ENCODE measurements around the gene PASK.

- TF ChIP-seq CTCF (IDR thresholded peaks at IDR 0.05 in 2 of 3, conservative IDR thresholded peaks at IDR 0.05 in 1 of 3; ENCODE audit: insufficient read depth in 2 of 3, low read depth in 1 of 3, low read length in 3 of 3) (no peak), CHCHD3 (CRISPR knock-in tag; IDR thresholded peaks at IDR 0.05) (no peak), TRIM24 (IDR thresholded peaks at IDR 0.05) (no peak), JUN (IDR thresholded peaks at IDR 0.05; ENCODE audit: borderline replicate concordance, low read depth, low read length) (no peak), JUN (CRISPR knock-in tag; IDR thresholded peaks at IDR 0.05; ENCODE audit: borderline replicate concordance) (no peak)
These were observed 66.2 kb downstream of the PASK start for GRCh38 chr2:241083091-241083415.
